GM06990 (cell line): ENCODE data around the gene TRIP6.

Source experiments
- DNase-seq: peaks from one replicate; pipeline ENCODE4 v3.0.0-alpha.2; 2011; ENCODE audit not compliant: insufficient read length; ENCODE audit errors: extremely low read depth
- H3K27me3 ChIP-seq: replicated peaks from 2 replicates; pipeline ENCODE4 v1.6.0; 2011; ENCODE audit warnings: low read length; ENCODE audit not compliant: control insufficient read depth, insufficient read depth
- H3K36me3 ChIP-seq: 2 replicates; pipeline ENCODE4 v1.5.1; 2011; ENCODE audit warnings: low read length; ENCODE audit not compliant: control insufficient read depth, insufficient read depth
- H3K4me3 ChIP-seq: replicated peaks from 2 replicates; pipeline ENCODE4 v1.5.1; 2011; ENCODE audit warnings: low read depth, mild to moderate bottlenecking, control low read depth, low read length
- CTCF ChIP-seq: IDR thresholded peaks from 2 replicates; pipeline ENCODE4 v1.5.1; 2011; ENCODE audit warnings: low read length, control low read depth, mild to moderate bottlenecking, inconsistent platforms; ENCODE audit not compliant: insufficient read depth, poor library complexity, severe bottlenecking

The TRIP6 gene

DNA sequence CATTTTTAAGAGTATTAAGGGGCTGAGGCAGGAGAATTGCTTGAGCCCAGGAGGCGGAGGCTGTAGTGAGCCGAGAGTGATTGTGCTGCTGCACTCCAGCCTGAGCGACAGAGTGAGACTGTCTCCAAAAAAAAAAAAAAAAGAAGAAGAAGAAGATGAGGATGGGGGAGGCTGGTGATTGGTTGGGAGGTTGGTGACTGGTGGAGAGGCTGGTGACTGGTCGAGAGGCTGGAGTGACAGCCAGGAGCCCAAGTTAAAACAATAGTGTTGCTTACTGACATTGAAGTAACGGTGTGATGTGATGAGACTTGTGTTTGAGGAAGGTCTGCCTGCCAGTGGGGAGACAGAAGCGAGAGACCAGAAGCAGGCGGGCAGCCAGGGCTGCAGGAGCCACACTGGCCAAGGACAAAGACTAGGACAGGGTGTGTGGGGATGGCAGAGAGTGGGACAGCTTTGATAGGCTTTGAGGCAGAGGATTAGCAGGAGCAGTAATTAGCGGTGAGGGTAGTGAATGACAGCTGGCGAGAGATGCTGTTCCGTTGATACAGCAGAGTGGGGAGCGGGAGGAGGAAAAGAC, 12.6 kb downstream of the TRIP6 start:
- Histone ChIP-seq H3K27me3 (no peaks in the 10 kb centered on the region), H3K36me3 (peaks cover 28% of the 10 kb centered on the region), H3K4me3 (no peak overlapping the region)
- no peak for TF ChIP-seq CTCF
- DNase-seq, result no peak

- Histone ChIP-seq H3K36me3 (peaks cover 35% of the 10 kb centered on the region), H3K4me3 (no peak overlapping the region), H3K27me3 (no peaks in the 10 kb centered on the region)
- no peak for DNase-seq
- TF ChIP-seq CTCF, result no peak
These were observed 13.5 kb downstream of the TRIP6 start for GRCh38 chr7:100880645-100881044.

DNA sequence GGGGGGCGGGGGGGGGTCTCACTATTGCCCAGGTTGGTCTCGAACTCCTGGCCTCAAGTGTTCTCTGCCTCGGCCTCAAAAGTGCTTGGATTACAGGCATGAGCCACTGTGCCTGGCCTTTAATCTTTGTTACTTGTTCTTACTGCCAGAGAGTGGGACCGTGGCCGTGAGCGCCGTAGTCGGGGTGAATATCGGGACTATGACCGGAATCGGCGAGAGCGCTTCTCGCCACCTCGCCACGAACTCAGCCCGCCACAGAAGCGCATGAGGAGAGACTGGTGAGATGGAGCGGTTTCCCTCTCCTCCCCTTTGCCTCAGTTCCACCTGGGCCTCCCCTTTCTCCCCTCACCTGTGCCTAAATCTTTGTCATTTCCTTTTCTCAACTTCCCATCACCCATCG, 13.9 kb downstream of the TRIP6 start:
- no peak for DNase-seq
- TF ChIP-seq CTCF, result no peak
- peaks cover 40% of the 10 kb centered on the region for H3K36me3 ChIP-seq
- H3K27me3 ChIP-seq, result no peaks in the 10 kb centered on the region
- no peak overlapping the region for H3K4me3 ChIP-seq

GRCh38 chr7:100882201-100882600, 15.0 kb downstream of the TRIP6 start:
- no peak for TF ChIP-seq CTCF
- H3K27me3 ChIP-seq, result no peaks in the 10 kb centered on the region
- H3K4me3 ChIP-seq, result no peak overlapping the region
- DNase-seq, result no peak
- H3K36me3 ChIP-seq, result peaks cover 50% of the 10 kb centered on the region

GRCh38 chr7:100882785-100883526, 15.8 kb downstream of the TRIP6 start:
- no peak overlapping the region for H3K4me3 ChIP-seq
- no peak for DNase-seq
- no peak for TF ChIP-seq CTCF
- H3K27me3 ChIP-seq, result no peaks in the 10 kb centered on the region
- H3K36me3 ChIP-seq, result peaks cover 53% of the 10 kb centered on the region
